Ishikawa (cell line): ENCODE results near the gene TPRA1.

ENCODE experiments used
- CEBPB ChIP-seq: IDR thresholded peaks from 2 replicates; pipeline ENCODE4 v1.6.1; 2012
- CREB1 ChIP-seq: IDR thresholded peaks from 2 replicates; pipeline ENCODE4 v1.6.1; 2012; ENCODE audit warnings: low read depth
- EGR1 ChIP-seq: IDR thresholded peaks from 2 replicates; pipeline ENCODE4 v1.6.1; 2012
- EP300 ChIP-seq: IDR thresholded peaks from 2 replicates; pipeline ENCODE4 v1.6.1; 2012; ENCODE audit warnings: borderline replicate concordance
- FOXM1 ChIP-seq: IDR thresholded peaks from 2 replicates; pipeline ENCODE4 v1.6.1; 2012; ENCODE audit warnings: low read depth, borderline replicate concordance
- NFIC ChIP-seq: IDR thresholded peaks from 2 replicates; pipeline ENCODE4 v1.6.1; 2012
- RAD21 ChIP-seq: IDR thresholded peaks from 2 replicates; pipeline ENCODE4 v1.6.1; 2012; ENCODE audit warnings: low read depth
- TAF1 ChIP-seq: IDR thresholded peaks from 2 replicates; pipeline ENCODE4 v1.6.1; 2012; ENCODE audit warnings: low read depth, mild to moderate bottlenecking
- TCF12 ChIP-seq: IDR thresholded peaks from 2 replicates; pipeline ENCODE4 v1.6.1; 2012; ENCODE audit warnings: low read depth
- TEAD4 ChIP-seq: IDR thresholded peaks from 2 replicates; pipeline ENCODE4 v1.6.1; 2012
- YY1 ChIP-seq: IDR thresholded peaks from 2 replicates; pipeline ENCODE4 v1.6.1; 2012; ENCODE audit warnings: low read depth
- ZBTB7A ChIP-seq: IDR thresholded peaks from 2 replicates; pipeline ENCODE4 v1.6.1; 2012; ENCODE audit warnings: low read depth
- TF ChIP-seq, protein P1 (sequence below): IDR thresholded peaks from 2 replicates; pipeline ENCODE4 v1.6.1; 2012; ENCODE audit warnings: low read depth, mild to moderate bottlenecking
- TF ChIP-seq, protein P2 (sequence below): IDR thresholded peaks from 2 replicates; pipeline ENCODE4 v1.6.1; 2012
- TF ChIP-seq, protein P3 (sequence below): IDR thresholded peaks from 2 replicates; pipeline ENCODE4 v1.6.1; 2012

Gene TPRA1

DNA sequence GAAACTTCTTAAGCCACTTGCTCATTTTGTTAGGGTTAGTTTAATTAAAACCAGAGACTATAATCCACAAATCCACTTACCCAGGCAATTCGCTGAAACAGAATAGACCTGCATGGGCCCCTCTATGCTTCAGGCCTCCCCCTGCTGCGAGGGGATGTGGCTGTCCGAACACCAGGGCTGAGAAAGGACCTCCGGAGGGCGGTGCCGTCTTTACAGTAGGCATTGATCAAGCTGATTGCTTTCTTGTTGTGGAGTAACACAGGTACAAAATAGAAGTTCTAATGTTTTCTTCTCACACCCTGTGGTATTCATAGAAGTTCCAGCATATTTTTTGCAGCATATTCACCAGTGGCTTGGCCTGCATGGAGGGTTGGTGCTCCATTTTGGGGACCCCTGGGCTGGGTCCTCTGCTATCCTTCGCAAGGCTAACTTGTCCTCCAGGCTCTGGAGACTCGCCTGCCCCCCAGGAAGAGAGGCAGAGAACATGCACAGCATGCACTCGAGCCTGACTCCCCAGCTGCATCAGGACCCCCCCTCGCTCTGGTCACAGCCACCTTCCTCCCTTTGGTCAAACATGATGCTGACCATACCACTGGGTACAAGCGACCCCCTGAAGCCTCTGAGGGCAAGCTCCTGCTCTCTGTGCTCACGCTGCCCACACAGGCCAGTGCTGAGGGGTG, 55.3 kb downstream of the TPRA1 start:
- no peak for TF ChIP-seq CREB1
- TF ChIP-seq YY1, result no peak
- no peak for TF ChIP-seq TAF1
- no peak for TF ChIP-seq RAD21
- TF ChIP-seq, protein P1, sequence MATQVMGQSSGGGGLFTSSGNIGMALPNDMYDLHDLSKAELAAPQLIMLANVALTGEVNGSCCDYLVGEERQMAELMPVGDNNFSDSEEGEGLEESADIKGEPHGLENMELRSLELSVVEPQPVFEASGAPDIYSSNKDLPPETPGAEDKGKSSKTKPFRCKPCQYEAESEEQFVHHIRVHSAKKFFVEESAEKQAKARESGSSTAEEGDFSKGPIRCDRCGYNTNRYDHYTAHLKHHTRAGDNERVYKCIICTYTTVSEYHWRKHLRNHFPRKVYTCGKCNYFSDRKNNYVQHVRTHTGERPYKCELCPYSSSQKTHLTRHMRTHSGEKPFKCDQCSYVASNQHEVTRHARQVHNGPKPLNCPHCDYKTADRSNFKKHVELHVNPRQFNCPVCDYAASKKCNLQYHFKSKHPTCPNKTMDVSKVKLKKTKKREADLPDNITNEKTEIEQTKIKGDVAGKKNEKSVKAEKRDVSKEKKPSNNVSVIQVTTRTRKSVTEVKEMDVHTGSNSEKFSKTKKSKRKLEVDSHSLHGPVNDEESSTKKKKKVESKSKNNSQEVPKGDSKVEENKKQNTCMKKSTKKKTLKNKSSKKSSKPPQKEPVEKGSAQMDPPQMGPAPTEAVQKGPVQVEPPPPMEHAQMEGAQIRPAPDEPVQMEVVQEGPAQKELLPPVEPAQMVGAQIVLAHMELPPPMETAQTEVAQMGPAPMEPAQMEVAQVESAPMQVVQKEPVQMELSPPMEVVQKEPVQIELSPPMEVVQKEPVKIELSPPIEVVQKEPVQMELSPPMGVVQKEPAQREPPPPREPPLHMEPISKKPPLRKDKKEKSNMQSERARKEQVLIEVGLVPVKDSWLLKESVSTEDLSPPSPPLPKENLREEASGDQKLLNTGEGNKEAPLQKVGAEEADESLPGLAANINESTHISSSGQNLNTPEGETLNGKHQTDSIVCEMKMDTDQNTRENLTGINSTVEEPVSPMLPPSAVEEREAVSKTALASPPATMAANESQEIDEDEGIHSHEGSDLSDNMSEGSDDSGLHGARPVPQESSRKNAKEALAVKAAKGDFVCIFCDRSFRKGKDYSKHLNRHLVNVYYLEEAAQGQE, result no peak
- no peak for TF ChIP-seq TCF12
- TF ChIP-seq TEAD4, result no peak
- TF ChIP-seq CEBPB, result no peak
- TF ChIP-seq EGR1, result no peak
- TF ChIP-seq NFIC, result no peak
- TF ChIP-seq, protein P2, sequence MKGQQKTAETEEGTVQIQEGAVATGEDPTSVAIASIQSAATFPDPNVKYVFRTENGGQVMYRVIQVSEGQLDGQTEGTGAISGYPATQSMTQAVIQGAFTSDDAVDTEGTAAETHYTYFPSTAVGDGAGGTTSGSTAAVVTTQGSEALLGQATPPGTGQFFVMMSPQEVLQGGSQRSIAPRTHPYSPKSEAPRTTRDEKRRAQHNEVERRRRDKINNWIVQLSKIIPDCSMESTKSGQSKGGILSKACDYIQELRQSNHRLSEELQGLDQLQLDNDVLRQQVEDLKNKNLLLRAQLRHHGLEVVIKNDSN, result no peak

DNA sequence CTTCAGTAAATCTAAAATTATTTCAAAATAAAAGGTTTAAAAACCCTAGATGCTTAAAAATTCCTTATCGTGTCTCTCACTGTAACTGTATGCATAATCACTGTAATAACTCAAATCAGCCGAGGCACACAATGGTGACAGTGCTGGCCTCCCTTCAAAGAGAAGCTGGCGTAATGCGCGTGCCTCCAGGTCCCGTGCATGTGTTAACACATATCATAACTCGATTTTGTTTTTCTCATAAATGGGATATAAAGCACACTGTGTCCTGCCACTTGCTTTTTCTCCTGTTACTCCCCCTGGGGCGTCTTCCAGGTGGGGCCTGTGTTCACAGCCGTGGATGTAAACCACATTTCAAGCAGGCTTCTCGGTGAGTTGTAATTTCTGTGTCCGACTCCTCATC, 56.0 kb downstream of the TPRA1 start:
- no peak for TF ChIP-seq TCF12
- TF ChIP-seq YY1, result no peak
- TF ChIP-seq, protein P2, result no peak
- TF ChIP-seq TAF1, result no peak
- no peak for TF ChIP-seq ZBTB7A

DNA sequence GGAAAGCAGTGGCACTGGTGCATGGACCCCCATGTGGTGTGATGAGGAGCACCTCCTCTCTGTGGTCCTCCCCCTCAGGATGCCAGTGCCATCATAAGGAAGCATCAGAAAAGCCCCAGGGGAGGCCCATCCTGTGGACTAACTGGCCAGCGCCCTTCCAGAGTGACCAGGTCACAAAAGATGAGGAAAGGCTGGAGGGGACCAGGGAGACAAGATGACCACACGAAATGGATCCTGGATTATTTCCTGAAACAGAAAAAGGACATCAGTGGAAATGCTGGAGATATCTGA, 56.4 kb downstream of the TPRA1 start:
- TF ChIP-seq TCF12 (no peak), RAD21 (no peak), CEBPB (no peak), EP300 (no peak), ZBTB7A (no peak), YY1 (no peak), NFIC (no peak), CREB1 (no peak), TAF1 (no peak), EGR1 (no peak), TEAD4 (no peak), FOXM1 (no peak)
- TF ChIP-seq, protein P2, result no peak
- TF ChIP-seq, protein P3, sequence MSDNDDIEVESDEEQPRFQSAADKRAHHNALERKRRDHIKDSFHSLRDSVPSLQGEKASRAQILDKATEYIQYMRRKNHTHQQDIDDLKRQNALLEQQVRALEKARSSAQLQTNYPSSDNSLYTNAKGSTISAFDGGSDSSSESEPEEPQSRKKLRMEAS, result no peak
- TF ChIP-seq, protein P1, result no peak

DNA sequence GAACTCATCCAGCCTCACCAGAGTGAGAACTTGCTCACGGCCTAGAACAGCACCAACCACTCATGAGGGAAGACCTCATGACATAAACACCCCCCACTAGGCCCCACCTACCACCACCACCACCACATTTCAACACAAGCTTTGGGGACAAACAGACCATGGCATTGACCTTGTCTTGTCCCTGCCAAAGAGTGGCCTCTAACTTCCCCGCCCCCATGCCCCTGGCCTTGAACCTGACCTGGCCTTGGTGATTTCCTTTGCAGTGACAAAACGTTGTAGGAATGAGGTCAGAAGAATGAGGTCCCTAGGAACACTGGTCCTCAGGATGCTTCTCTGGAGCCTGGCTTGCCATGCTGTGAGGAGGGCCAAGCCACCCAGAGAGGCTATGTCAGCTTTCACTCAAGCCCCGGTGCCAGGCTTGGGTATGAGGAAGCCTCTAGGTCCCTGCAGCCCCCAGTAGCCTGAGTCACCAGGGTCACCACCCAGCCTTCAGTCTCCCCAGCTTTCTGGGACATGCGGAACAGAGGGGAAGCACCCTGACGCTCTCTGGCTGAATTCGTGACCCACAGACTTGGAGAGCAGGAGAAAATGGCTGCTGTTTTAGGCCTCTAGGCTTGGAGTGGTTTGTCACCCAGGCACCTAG, 57.9 kb downstream of the TPRA1 start:
- TF ChIP-seq CREB1, result no peak
- TF ChIP-seq, protein P1, result no peak
- TF ChIP-seq ZBTB7A, result no peak
- no peak for TF ChIP-seq YY1
- TF ChIP-seq TEAD4, result no peak
- TF ChIP-seq EGR1, result no peak
- no peak for TF ChIP-seq FOXM1
- no peak for TF ChIP-seq TCF12
- TF ChIP-seq EP300, result no peak
- TF ChIP-seq CEBPB, result no peak
- TF ChIP-seq NFIC, result no peak
- no peak for TF ChIP-seq RAD21
- TF ChIP-seq, protein P3, result no peak
- TF ChIP-seq TAF1, result no peak
- TF ChIP-seq, protein P2, result no peak
